GM18870 (cell line): ENCODE data around the gene KRTAP13-2.

Experiments used
- ATAC-seq: cut with Tn5 transposase; IDR thresholded peaks from one replicate; pipeline ENCODE4 v1.9.1; 2021; ENCODE audit warnings: moderate library complexity; ENCODE audit not compliant: unreplicated experiment

Gene KRTAP13-2

DNA sequence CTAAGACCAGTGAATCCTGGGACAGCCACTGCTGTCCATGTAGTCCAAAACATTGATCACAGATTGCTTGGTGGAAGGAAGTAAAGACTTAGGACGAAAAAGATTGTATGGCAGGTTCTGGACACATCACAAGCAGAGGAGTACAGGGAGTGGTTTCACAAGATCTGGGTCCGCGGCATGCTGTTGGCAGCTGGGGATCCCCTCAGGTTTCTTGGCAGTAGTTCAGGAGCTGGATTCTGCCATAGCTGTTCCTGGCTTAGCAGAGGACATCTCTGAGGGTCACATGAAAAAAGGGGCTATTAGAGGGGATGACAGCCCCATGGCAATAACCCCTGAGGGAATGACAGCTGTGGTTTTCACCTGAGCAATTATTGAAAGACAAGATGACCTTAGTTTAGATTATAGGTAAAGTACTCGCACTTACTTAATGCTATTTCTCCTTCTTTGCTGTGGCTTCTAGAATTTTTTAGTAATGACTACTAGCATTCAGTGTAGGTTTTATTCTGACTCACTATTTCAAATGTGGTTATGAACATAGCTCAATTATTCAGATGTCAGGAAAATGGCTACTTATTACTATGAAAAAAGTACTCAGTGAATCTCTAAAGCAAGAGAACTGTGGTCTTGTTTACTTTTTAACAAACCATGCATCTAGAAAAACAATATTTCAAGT, 42.7 kb downstream of the KRTAP13-2 start:
- no peak for ATAC-seq

DNA sequence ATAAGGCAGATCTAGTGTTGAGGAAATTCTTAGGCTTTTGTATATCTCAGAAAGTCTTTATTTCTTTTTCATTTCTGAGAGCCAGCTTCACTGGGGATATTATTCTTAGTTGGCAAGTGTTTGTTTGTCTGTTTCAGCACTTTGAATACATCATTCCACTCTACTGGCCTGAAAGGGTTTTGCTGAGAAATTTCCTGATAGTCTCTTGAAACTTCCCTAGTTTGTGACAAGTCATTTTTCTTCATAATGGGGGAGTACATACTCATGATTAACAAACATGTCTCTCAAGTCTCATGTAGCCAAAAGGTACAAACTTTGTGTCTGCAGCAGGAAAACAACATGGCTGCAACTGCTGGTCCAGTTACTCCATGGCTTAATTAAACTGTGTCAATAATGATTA, 45.7 kb downstream of the KRTAP13-2 start:
- no peak for ATAC-seq
